Liver (tissue), 3 donors: Measurements from ENCODE around the gene ATP2B3.

Source experiments
- CTCF ChIP-seq: fragments of 150-350 bp; IDR thresholded peaks from 2 replicates; pipeline ENCODE4 v1.5.1; 2017; ENCODE audit warnings: improper control_type of control experiment, low read depth, low read length; ENCODE audit not compliant: missing input control
- TAF1 ChIP-seq: conservative IDR thresholded peaks from 2 replicates; pipeline ENCODE4 v1.6.1; 2016; ENCODE audit warnings: antibody characterized with exemption, mild to moderate bottlenecking
- YY1 ChIP-seq: IDR thresholded peaks from 2 replicates; pipeline ENCODE4 v1.6.1; 2016; ENCODE audit warnings: antibody characterized with exemption, mild to moderate bottlenecking
- donor health status: healthy.
- donor health status: healthy.

- TF ChIP-seq TAF1 (no peak), CTCF (no peak), YY1 (no peak)
Observed at GRCh38 chrX:153495362-153495751, 22.1 kb upstream of the ATP2B3 start.
